Keratinocyte (primary cell): ENCODE measurements around the gene C4orf51. TPM values are rescaled to one million over a fixed set of nuclear protein-coding genes. Genes with fewer than 3 reads are reported as not detected.

Experiments
- DNase-seq: peaks from one replicate; pipeline ENCODE4 v3.0.0-alpha.2; 2011; ENCODE audit warnings: low read depth, missing footprints, low spot score
- FAIRE-seq: peaks from 2 replicates; lab custom pipeline; 2011; peaks lifted over from hg19 to GRCh38; lab: Jason Lieb, UNC
- H2AFZ ChIP-seq: 2 replicates; pipeline ENCODE4 v1.6.0; 2012; ENCODE audit warnings: low read length, control low read depth, inconsistent platforms; ENCODE audit not compliant: control insufficient read depth
- H3K27ac ChIP-seq: 2 replicates; pipeline ENCODE4 v1.5.1; 2011; ENCODE audit warnings: low read length; ENCODE audit not compliant: control insufficient read depth, insufficient read depth
- H3K27me3 ChIP-seq: 3 replicates; pipeline ENCODE4 v1.6.0; 2011; ENCODE audit warnings: low read length; ENCODE audit not compliant: control insufficient read depth, insufficient read depth; ENCODE audit errors: extremely low read depth
- H3K36me3 ChIP-seq, 2 experiments: 2 replicates in 1 of 2; 3 replicates in 1 of 2; pipeline ENCODE4 v1.5.1; 2011; ENCODE audit warnings: low read length in 2 of 2, mild to moderate bottlenecking in 1 of 2; ENCODE audit not compliant: control insufficient read depth in 2 of 2, insufficient read depth in 2 of 2; ENCODE audit errors: extremely low read depth in 1 of 2
- H3K4me1 ChIP-seq: 3 replicates; pipeline ENCODE4 v1.5.1; 2011; ENCODE audit warnings: low read length; ENCODE audit not compliant: control insufficient read depth, insufficient read depth; ENCODE audit errors: extremely low read depth
- H3K4me2 ChIP-seq: 3 replicates; pipeline ENCODE4 v1.6.0; 2011; ENCODE audit warnings: low read depth, low read length; ENCODE audit not compliant: control insufficient read depth, insufficient read depth; ENCODE audit errors: extremely low read depth
- H3K4me3 ChIP-seq, 3 experiments: fragments of 200-600 bp in 1 of 3; sonication (generic) in 1 of 3; 2 replicates in 2 of 3; 3 replicates in 1 of 3; pipeline ENCODE4 v1.5.1; 2011 to 2016; ENCODE audit warnings: low read length in 3 of 3, mild to moderate bottlenecking in 3 of 3, control low read depth in 2 of 3, inconsistent platforms in 1 of 3, low read depth in 1 of 3, mixed read lengths in 1 of 3, mixed run types in 1 of 3, moderate library complexity in 1 of 3; ENCODE audit not compliant: control insufficient read depth in 2 of 3, insufficient read depth in 2 of 3; ENCODE audit errors: extremely low read depth in 1 of 3
- H3K79me2 ChIP-seq: 2 replicates; pipeline ENCODE4 v1.6.0; 2012; ENCODE audit warnings: low read length; ENCODE audit not compliant: control insufficient read depth, insufficient read depth
- H3K9ac ChIP-seq: 3 replicates; pipeline ENCODE4 v1.6.0; 2011; ENCODE audit warnings: low read length; ENCODE audit not compliant: control insufficient read depth, insufficient read depth; ENCODE audit errors: extremely low read depth
- H3K9me1 ChIP-seq: 3 replicates; pipeline ENCODE4 v1.6.0; 2011; ENCODE audit warnings: low read length; ENCODE audit not compliant: control insufficient read depth, insufficient read depth; ENCODE audit errors: extremely low read depth
- H3K9me3 ChIP-seq: 2 replicates; pipeline ENCODE4 v1.5.1; 2012; ENCODE audit warnings: low read depth, low read length; ENCODE audit not compliant: control insufficient read depth
- H4K20me1 ChIP-seq: 3 replicates; pipeline ENCODE4 v1.6.0; 2011; ENCODE audit warnings: low read length; ENCODE audit not compliant: control insufficient read depth, insufficient read depth; ENCODE audit errors: extremely low read depth
- EZH2 ChIP-seq: IDR thresholded peaks from one replicate; pipeline ENCODE4 v1.6.1; 2012; ENCODE audit warnings: inconsistent platforms, mild to moderate bottlenecking, low read length, moderate library complexity
- dilution Hi-C: fragments of 300-500 bp; cut with MboI; formaldehyde crosslinking; loops from one replicate; pipeline ENCODE4 v1.7.0; 2020; ENCODE audit warnings: low sequenced_read_pairs; ENCODE audit not compliant: extremely low pct_ligation_motif_present
- polyA plus RNA-seq, 5 experiments: library from polyadenylated mRNA; depleted of rRNA in 3 of 5; stranded (reverse) in 3 of 5; stranded (forward) in 1 of 5; unstranded in 1 of 5; fragments of >200 nt; gene quantifications; 1 replicate in 1 of 5; 2 replicates in 3 of 5; 3 replicates in 1 of 5; pipeline versions ENCODE4 v1.2.1 to v1.2.3, GENCODE V29; 2011 to 2012; ENCODE audit warnings: missing spikeins in 2 of 5, low read depth in 1 of 5, low replicate concordance in 1 of 5
- TF ChIP-seq, protein P1 (sequence below), 3 experiments: IDR thresholded peaks in 1 of 3; conservative IDR thresholded peaks in 1 of 3; optimal IDR thresholded peaks in 1 of 3; 2 replicates in 2 of 3; 3 replicates in 1 of 3; pipeline versions ENCODE3 to v1.5.1; 2011; ENCODE audit warnings: low read length in 3 of 3, mild to moderate bottlenecking in 3 of 3, moderate library complexity in 2 of 3, control low read depth in 1 of 3, inconsistent platforms in 1 of 3; ENCODE audit not compliant: insufficient read depth in 2 of 3; ENCODE audit errors: extremely low read depth in 1 of 3

The C4orf51 gene
- polyA plus RNA-seq, 1 donor (not counting 4 experiments of a cell fraction or from before 2014, with no cell fraction given) = not detected

DNA sequence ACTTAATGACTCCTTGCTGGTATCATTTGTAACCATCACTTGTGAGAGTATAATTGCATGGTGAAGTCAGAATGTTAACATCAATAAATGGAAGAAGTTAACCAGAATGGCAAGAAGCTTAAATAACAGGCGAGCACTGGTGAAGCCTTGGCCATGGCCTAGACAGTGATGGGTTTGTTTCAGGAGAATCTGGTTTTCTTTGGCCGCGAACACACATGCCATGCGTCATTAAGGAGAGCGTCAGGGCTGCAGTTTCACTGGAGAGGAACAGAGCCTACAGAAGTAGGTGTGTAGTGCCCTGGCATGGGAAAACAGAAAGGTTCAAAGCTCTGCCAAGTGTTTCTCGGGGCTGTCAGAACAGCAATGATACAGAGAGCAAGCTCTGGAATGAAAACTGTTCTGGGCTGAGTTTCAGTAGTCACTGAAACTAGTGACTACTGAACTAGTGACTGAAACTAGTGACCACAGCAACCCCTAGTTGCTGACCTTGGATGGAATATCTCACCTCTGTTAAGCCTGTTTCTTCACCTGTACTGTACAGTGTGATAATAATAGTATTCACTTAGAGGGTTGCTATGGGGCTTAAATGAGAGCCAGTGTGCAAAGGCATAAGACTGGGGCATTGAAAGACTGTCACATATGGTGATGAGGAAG is 93.8 kb downstream of the C4orf51 start:
- no peak for FAIRE-seq
- dilution Hi-C loops = no loop called here
- Histone ChIP-seq H3K4me2 (no peak overlapping the region), H3K4me1 (no peaks in the 10 kb centered on the region), H3K79me2 (no peaks in the 10 kb centered on the region), H3K9me1 (no peaks in the 10 kb centered on the region), H3K36me3 (peaks cover 6 to 11% of the 10 kb centered on the region in 2 experiments), H4K20me1 (no peaks in the 10 kb centered on the region), H2AFZ (no peak overlapping the region), H3K9ac (no peak overlapping the region), H3K9me3 (no peaks in the 10 kb centered on the region), H3K27me3 (no peaks in the 10 kb centered on the region), H3K4me3 (no peak overlapping the region), H3K27ac (no peak overlapping the region)
- no peak for DNase-seq
- TF ChIP-seq, protein P1, sequence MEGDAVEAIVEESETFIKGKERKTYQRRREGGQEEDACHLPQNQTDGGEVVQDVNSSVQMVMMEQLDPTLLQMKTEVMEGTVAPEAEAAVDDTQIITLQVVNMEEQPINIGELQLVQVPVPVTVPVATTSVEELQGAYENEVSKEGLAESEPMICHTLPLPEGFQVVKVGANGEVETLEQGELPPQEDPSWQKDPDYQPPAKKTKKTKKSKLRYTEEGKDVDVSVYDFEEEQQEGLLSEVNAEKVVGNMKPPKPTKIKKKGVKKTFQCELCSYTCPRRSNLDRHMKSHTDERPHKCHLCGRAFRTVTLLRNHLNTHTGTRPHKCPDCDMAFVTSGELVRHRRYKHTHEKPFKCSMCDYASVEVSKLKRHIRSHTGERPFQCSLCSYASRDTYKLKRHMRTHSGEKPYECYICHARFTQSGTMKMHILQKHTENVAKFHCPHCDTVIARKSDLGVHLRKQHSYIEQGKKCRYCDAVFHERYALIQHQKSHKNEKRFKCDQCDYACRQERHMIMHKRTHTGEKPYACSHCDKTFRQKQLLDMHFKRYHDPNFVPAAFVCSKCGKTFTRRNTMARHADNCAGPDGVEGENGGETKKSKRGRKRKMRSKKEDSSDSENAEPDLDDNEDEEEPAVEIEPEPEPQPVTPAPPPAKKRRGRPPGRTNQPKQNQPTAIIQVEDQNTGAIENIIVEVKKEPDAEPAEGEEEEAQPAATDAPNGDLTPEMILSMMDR (optimal IDR thresholded peaks at IDR 0.05 in 1 of 3, IDR thresholded peaks at IDR 0.05 in 1 of 3, conservative IDR thresholded peaks at IDR 0.05 in 1 of 3; ENCODE audit: extremely low read depth in 1 of 3, insufficient read depth in 2 of 3, low read length in 3 of 3) = no peak
- TF ChIP-seq EZH2 = no peak

- no peak overlapping the region for H3K27ac ChIP-seq
- dilution Hi-C loops = no loop called here
Measured at GRCh38 chr4:145774473-145774872, 94.5 kb downstream of the C4orf51 start.

More at GRCh38 chr4:145774473-145774872, 94.5 kb downstream of the C4orf51 start:
- no peaks in the 10 kb centered on the region for H3K9me1 ChIP-seq
- H3K27me3 ChIP-seq = no peaks in the 10 kb centered on the region
- H3K4me1 ChIP-seq = no peaks in the 10 kb centered on the region
- H3K4me3 ChIP-seq = no peak overlapping the region
- no peaks in the 10 kb centered on the region for H3K9me3 ChIP-seq
- no peak overlapping the region for H3K9ac ChIP-seq
- no peaks in the 10 kb centered on the region for H4K20me1 ChIP-seq
- FAIRE-seq (peak; percentile 5), DNase-seq (no peak)
- no peak for TF ChIP-seq EZH2
- TF ChIP-seq, protein P1 (optimal IDR thresholded peaks at IDR 0.05 in 1 of 3, IDR thresholded peaks at IDR 0.05 in 1 of 3, conservative IDR thresholded peaks at IDR 0.05 in 1 of 3; ENCODE audit: extremely low read depth in 1 of 3, insufficient read depth in 2 of 3, low read length in 3 of 3) = no peak
- H2AFZ ChIP-seq = no peak overlapping the region
- peaks cover 6 to 11% of the 10 kb centered on the region in 2 experiments for H3K36me3 ChIP-seq
- no peaks in the 10 kb centered on the region for H3K79me2 ChIP-seq
- no peak overlapping the region for H3K4me2 ChIP-seq
